ENCODE data around the gene TTC22.

Gene TTC22

GRCh38 chr1:54744696-54745095 lies 56.4 kb downstream of the TTC22 start:
- Histone ChIP-seq H2AFZ (ENCODE audit: insufficient read depth, low read length, poor library complexity) (no peak overlapping the region), H3K9me3 (ENCODE audit: insufficient read depth, low read depth, low read length) (peaks cover 5% of the 10 kb centered on the region), H3K4ac (ENCODE audit: low read depth, low read length) (no peak overlapping the region), H4K91ac (ENCODE audit: low read depth, low read length) (no peak overlapping the region), H3K79me2 (ENCODE audit: control insufficient read depth, insufficient read depth, low read length, poor library complexity) (no peaks in the 10 kb centered on the region), H3K23ac (ENCODE audit: low read length) (no peak overlapping the region), H3K4me2 (ENCODE audit: low read length) (no peak overlapping the region), H3K4me3 (ENCODE audit: low read depth, low read length) (no peak overlapping the region), H3K27me3 (ENCODE audit: insufficient read depth, low read length) (no peaks in the 10 kb centered on the region), H2AK5ac (ENCODE audit: low read length) (no peak overlapping the region), H3K14ac (ENCODE audit: low read length) (no peak overlapping the region), H3K36me3 (ENCODE audit: control insufficient read depth in 1 of 2, insufficient read depth in 2 of 2, low read length in 2 of 2) (peaks cover 13 to 28% of the 10 kb centered on the region in 2 experiments), H4K12ac (ENCODE audit: low read depth, low read length) (no peak overlapping the region), H2BK5ac (ENCODE audit: low read depth, low read length, poor library complexity) (no peak overlapping the region), H3K9ac (ENCODE audit: low read length) (no peak overlapping the region), H4K8ac (ENCODE audit: low read depth, low read length) (no peak overlapping the region), H3K27ac (ENCODE audit: low read depth, low read length) (no peak overlapping the region), H3K18ac (ENCODE audit: low read length) (no peak overlapping the region), H3K4me1 (ENCODE audit: control insufficient read depth in 1 of 2, insufficient read depth in 2 of 2, low read length in 2 of 2) (no peaks in the 10 kb centered on the region), H2BK12ac (ENCODE audit: low read length) (no peak overlapping the region), H3K79me1 (ENCODE audit: low read length) (no peaks in the 10 kb centered on the region), H2BK120ac (ENCODE audit: insufficient read depth, low read length, poor library complexity) (no peak overlapping the region)
- no CpG with 5 or more reads among the region's 3 CpGs for WGBS (ENCODE audit: extremely low coverage, insufficient coverage, insufficient read length)
- no peak for DNase-seq

GRCh38 chr1:54743416-54744226 lies 57.5 kb downstream of the TTC22 start:
- Histone ChIP-seq H3K14ac (ENCODE audit: low read length) (no peak overlapping the region), H3K4me2 (ENCODE audit: low read length) (no peak overlapping the region), H3K23ac (ENCODE audit: low read length) (no peak overlapping the region), H3K79me2 (ENCODE audit: control insufficient read depth, insufficient read depth, low read length, poor library complexity) (no peaks in the 10 kb centered on the region), H4K8ac (ENCODE audit: low read depth, low read length) (no peak overlapping the region), H3K9ac (ENCODE audit: low read length) (no peak overlapping the region), H2BK120ac (ENCODE audit: insufficient read depth, low read length, poor library complexity) (no peak overlapping the region), H2BK5ac (ENCODE audit: low read depth, low read length, poor library complexity) (no peak overlapping the region), H3K27ac (ENCODE audit: low read depth, low read length) (no peak overlapping the region), H4K12ac (ENCODE audit: low read depth, low read length) (no peak overlapping the region), H3K4me1 (ENCODE audit: control insufficient read depth in 1 of 2, insufficient read depth in 2 of 2, low read length in 2 of 2) (no peaks in the 10 kb centered on the region), H3K36me3 (ENCODE audit: control insufficient read depth in 1 of 2, insufficient read depth in 2 of 2, low read length in 2 of 2) (peaks cover 18 to 34% of the 10 kb centered on the region in 2 experiments), H3K79me1 (ENCODE audit: low read length) (no peaks in the 10 kb centered on the region), H3K4ac (ENCODE audit: low read depth, low read length) (no peak overlapping the region), H2BK12ac (ENCODE audit: low read length) (no peak overlapping the region), H2AFZ (ENCODE audit: insufficient read depth, low read length, poor library complexity) (no peak overlapping the region), H3K9me3 (ENCODE audit: insufficient read depth, low read depth, low read length) (peaks cover 5% of the 10 kb centered on the region), H3K27me3 (ENCODE audit: insufficient read depth, low read length) (no peaks in the 10 kb centered on the region), H4K91ac (ENCODE audit: low read depth, low read length) (no peak overlapping the region), H3K18ac (ENCODE audit: low read length) (no peak overlapping the region), H3K4me3 (ENCODE audit: low read depth, low read length) (no peak overlapping the region), H2AK5ac (ENCODE audit: low read length) (no peak overlapping the region)
- DNase-seq = no peak
- no CpG with 5 or more reads among the region's 12 CpGs for WGBS (ENCODE audit: extremely low coverage, insufficient coverage, insufficient read length)

- H3K9ac ChIP-seq (ENCODE audit: low read length) = no peak overlapping the region
- no CpG with 5 or more reads among the region's 4 CpGs for WGBS (ENCODE audit: extremely low coverage, insufficient coverage, insufficient read length)
- H4K91ac ChIP-seq (ENCODE audit: low read depth, low read length) = no peak overlapping the region
- H3K27me3 ChIP-seq (ENCODE audit: insufficient read depth, low read length) = no peaks in the 10 kb centered on the region
- no peak overlapping the region for H2BK5ac ChIP-seq (ENCODE audit: low read depth, low read length, poor library complexity)
- no peak overlapping the region for H2BK12ac ChIP-seq (ENCODE audit: low read length)
- H3K79me1 ChIP-seq (ENCODE audit: low read length) = no peaks in the 10 kb centered on the region
- H2AK5ac ChIP-seq (ENCODE audit: low read length) = no peak overlapping the region
- no peaks in the 10 kb centered on the region for H3K4me1 ChIP-seq (ENCODE audit: control insufficient read depth in 1 of 2, insufficient read depth in 2 of 2, low read length in 2 of 2)
- H3K4me2 ChIP-seq (ENCODE audit: low read length) = no peak overlapping the region
- H3K23ac ChIP-seq (ENCODE audit: low read length) = no peak overlapping the region
- no peak overlapping the region for H3K4ac ChIP-seq (ENCODE audit: low read depth, low read length)
- no peak overlapping the region for H3K14ac ChIP-seq (ENCODE audit: low read length)
- no peaks in the 10 kb centered on the region for H3K79me2 ChIP-seq (ENCODE audit: control insufficient read depth, insufficient read depth, low read length, poor library complexity)
- no peak overlapping the region for H2AFZ ChIP-seq (ENCODE audit: insufficient read depth, low read length, poor library complexity)
- H3K9me3 ChIP-seq (ENCODE audit: insufficient read depth, low read depth, low read length) = peaks cover 5% of the 10 kb centered on the region
- H4K8ac ChIP-seq (ENCODE audit: low read depth, low read length) = no peak overlapping the region
- H3K27ac ChIP-seq (ENCODE audit: low read depth, low read length) = no peak overlapping the region
- peaks cover 30 to 45% of the 10 kb centered on the region in 2 experiments for H3K36me3 ChIP-seq (ENCODE audit: control insufficient read depth in 1 of 2, insufficient read depth in 2 of 2, low read length in 2 of 2)
- H4K12ac ChIP-seq (ENCODE audit: low read depth, low read length) = no peak overlapping the region
- no peak overlapping the region for H3K18ac ChIP-seq (ENCODE audit: low read length)
- H2BK120ac ChIP-seq (ENCODE audit: insufficient read depth, low read length, poor library complexity) = no peak overlapping the region
- DNase-seq = no peak
- H3K4me3 ChIP-seq (ENCODE audit: low read depth, low read length) = no peak overlapping the region
These were observed 58.8 kb downstream of the TTC22 start for GRCh38 chr1:54742282-54742681.

GRCh38 chr1:54741531-54741930 lies 59.6 kb downstream of the TTC22 start:
- Histone ChIP-seq H3K9me3 (ENCODE audit: insufficient read depth, low read depth, low read length) (peaks cover 5% of the 10 kb centered on the region), H4K8ac (ENCODE audit: low read depth, low read length) (no peak overlapping the region), H3K4me1 (ENCODE audit: control insufficient read depth in 1 of 2, insufficient read depth in 2 of 2, low read length in 2 of 2) (no peaks in the 10 kb centered on the region), H2BK120ac (ENCODE audit: insufficient read depth, low read length, poor library complexity) (no peak overlapping the region), H4K91ac (ENCODE audit: low read depth, low read length) (no peak overlapping the region), H2BK12ac (ENCODE audit: low read length) (no peak overlapping the region), H3K79me2 (ENCODE audit: control insufficient read depth, insufficient read depth, low read length, poor library complexity) (no peaks in the 10 kb centered on the region), H4K12ac (ENCODE audit: low read depth, low read length) (no peak overlapping the region), H3K36me3 (ENCODE audit: control insufficient read depth in 1 of 2, insufficient read depth in 2 of 2, low read length in 2 of 2) (peaks cover 36 to 53% of the 10 kb centered on the region in 2 experiments), H2AK5ac (ENCODE audit: low read length) (no peak overlapping the region), H3K79me1 (ENCODE audit: low read length) (no peaks in the 10 kb centered on the region), H2AFZ (ENCODE audit: insufficient read depth, low read length, poor library complexity) (no peak overlapping the region), H2BK5ac (ENCODE audit: low read depth, low read length, poor library complexity) (no peak overlapping the region), H3K4me3 (ENCODE audit: low read depth, low read length) (no peak overlapping the region), H3K14ac (ENCODE audit: low read length) (no peak overlapping the region), H3K4ac (ENCODE audit: low read depth, low read length) (no peak overlapping the region), H3K27ac (ENCODE audit: low read depth, low read length) (no peak overlapping the region), H3K9ac (ENCODE audit: low read length) (no peak overlapping the region), H3K18ac (ENCODE audit: low read length) (no peak overlapping the region), H3K27me3 (ENCODE audit: insufficient read depth, low read length) (no peaks in the 10 kb centered on the region), H3K23ac (ENCODE audit: low read length) (no peak overlapping the region), H3K4me2 (ENCODE audit: low read length) (no peak overlapping the region)
- DNase-seq = no peak
- WGBS (ENCODE audit: extremely low coverage, insufficient coverage, insufficient read length) = no CpG with 5 or more reads among the region's 4 CpGs
